ENCODE data around the gene ARPC1B.
"Not testable (repeated sequence)": the region's sequence is repeated elsewhere in the genome, so short reads cannot be mapped to it uniquely, and the experiment has no call there.

The ARPC1B gene

GRCh38 chr7:99379043-99379577, 4.6 kb downstream of the ARPC1B start:
- in situ Hi-C loops (cut with HindIII; ENCODE audit: low sequenced_read_pairs) = no loop called here
- peak; percentile 48 for DNase-seq (ENCODE audit: low read depth)
- H3K4me3 ChIP-seq (ENCODE audit: low read depth, low read length) = no peak overlapping the region
- no peak for TF ChIP-seq CTCF (IDR thresholded peaks at IDR 0.05; ENCODE audit: low read depth, low read length, missing control alignments)

- not testable (repeated sequence) for DNase-seq (ENCODE audit: low read depth); H3K4me3 ChIP-seq (ENCODE audit: low read depth, low read length)
Observed at GRCh38 chr7:99379693-99380031, 5.1 kb downstream of the ARPC1B start.

GRCh38 chr7:99380032-99380822, 5.7 kb downstream of the ARPC1B start:
- H3K4me3 ChIP-seq (ENCODE audit: low read depth, low read length) = no peak overlapping the region
- in situ Hi-C loops (cut with HindIII; ENCODE audit: low sequenced_read_pairs) = no loop called here

More at GRCh38 chr7:99379693-99380031, 5.1 kb downstream of the ARPC1B start:
- in situ Hi-C loops (cut with HindIII; ENCODE audit: low sequenced_read_pairs) = not testable (repeated sequence)

GRCh38 chr7:99380823-99381663, 6.5 kb downstream of the ARPC1B start:
- no peak for DNase-seq (ENCODE audit: low read depth)
- no peak overlapping the region for H3K4me3 ChIP-seq (ENCODE audit: low read depth, low read length)
- no peak for TF ChIP-seq CTCF (IDR thresholded peaks at IDR 0.05; ENCODE audit: low read depth, low read length, missing control alignments)
- in situ Hi-C loops (cut with HindIII; ENCODE audit: low sequenced_read_pairs) = no loop called here

More at GRCh38 chr7:99380032-99380822, 5.7 kb downstream of the ARPC1B start:
- TF ChIP-seq CTCF (IDR thresholded peaks at IDR 0.05; ENCODE audit: low read depth, low read length, missing control alignments) = no peak
- DNase-seq (ENCODE audit: low read depth) = no peak

- DNase-seq (ENCODE audit: low read depth) = no peak
- H3K4me3 ChIP-seq (ENCODE audit: low read depth, low read length) = no peak overlapping the region
- no peak for TF ChIP-seq CTCF (IDR thresholded peaks at IDR 0.05; ENCODE audit: low read depth, low read length, missing control alignments)
- in situ Hi-C loops (cut with HindIII; ENCODE audit: low sequenced_read_pairs) = no loop called here
Observed at GRCh38 chr7:99381664-99382075, 7.1 kb downstream of the ARPC1B start.

GRCh38 chr7:99383203-99383602, 8.7 kb downstream of the ARPC1B start:
- in situ Hi-C loops (cut with HindIII; ENCODE audit: low sequenced_read_pairs) = no loop called here
- no peak overlapping the region for H3K4me3 ChIP-seq (ENCODE audit: low read depth, low read length)
- no peak for TF ChIP-seq CTCF (IDR thresholded peaks at IDR 0.05; ENCODE audit: low read depth, low read length, missing control alignments)
- no peak for DNase-seq (ENCODE audit: low read depth)
